Thyroid gland (tissue), 4 donors: ENCODE data around the gene ARID3A.

Experiments used
- POLR2A ChIP-seq, 2 donors: fragments of 450-650 bp; IDR thresholded peaks; one replicate each; pipeline ENCODE4 v1.6.1; 2017; ENCODE audit warnings: antibody characterized with exemption in 2 of 2, mild to moderate bottlenecking in 2 of 2, moderate library complexity in 1 of 2
- TF ChIP-seq, protein P1 (sequence below), 6 experiments: fragments of 200-600 bp in 3 of 6; fragments of 450-650 bp in 3 of 6; sonication (generic) in 3 of 6; IDR thresholded peaks; one replicate each; pipeline ENCODE4 v1.5.1; 2016 to 2019; ENCODE audit warnings: antibody characterized with exemption in 6 of 6, mild to moderate bottlenecking in 2 of 6, inconsistent platforms in 1 of 6, moderate library complexity in 1 of 6

DNA sequence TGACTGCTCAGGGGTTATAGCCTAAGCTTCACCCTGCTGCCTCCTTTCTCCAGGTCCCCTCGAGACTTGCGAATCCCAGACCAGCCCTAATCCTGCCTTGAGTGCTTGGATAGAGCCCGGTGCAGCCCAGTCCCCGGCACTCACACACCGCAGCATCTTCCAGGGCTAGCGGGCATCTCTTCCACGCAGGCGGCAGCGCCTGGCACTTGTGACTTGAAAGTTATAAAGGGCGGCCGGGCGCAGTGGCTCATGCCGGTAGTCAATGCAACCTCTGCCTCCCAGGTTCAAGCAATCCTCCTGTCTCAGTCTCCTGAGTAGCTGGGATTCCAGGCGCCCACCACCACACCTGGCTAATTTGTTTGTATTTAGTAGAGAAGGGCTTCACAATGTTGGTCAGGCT, 60.2 kb downstream of the ARID3A start:
- TF ChIP-seq, protein P1, sequence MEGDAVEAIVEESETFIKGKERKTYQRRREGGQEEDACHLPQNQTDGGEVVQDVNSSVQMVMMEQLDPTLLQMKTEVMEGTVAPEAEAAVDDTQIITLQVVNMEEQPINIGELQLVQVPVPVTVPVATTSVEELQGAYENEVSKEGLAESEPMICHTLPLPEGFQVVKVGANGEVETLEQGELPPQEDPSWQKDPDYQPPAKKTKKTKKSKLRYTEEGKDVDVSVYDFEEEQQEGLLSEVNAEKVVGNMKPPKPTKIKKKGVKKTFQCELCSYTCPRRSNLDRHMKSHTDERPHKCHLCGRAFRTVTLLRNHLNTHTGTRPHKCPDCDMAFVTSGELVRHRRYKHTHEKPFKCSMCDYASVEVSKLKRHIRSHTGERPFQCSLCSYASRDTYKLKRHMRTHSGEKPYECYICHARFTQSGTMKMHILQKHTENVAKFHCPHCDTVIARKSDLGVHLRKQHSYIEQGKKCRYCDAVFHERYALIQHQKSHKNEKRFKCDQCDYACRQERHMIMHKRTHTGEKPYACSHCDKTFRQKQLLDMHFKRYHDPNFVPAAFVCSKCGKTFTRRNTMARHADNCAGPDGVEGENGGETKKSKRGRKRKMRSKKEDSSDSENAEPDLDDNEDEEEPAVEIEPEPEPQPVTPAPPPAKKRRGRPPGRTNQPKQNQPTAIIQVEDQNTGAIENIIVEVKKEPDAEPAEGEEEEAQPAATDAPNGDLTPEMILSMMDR (IDR thresholded peaks at IDR 0.05) = no peak
- no peak for TF ChIP-seq POLR2A (IDR thresholded peaks at IDR 0.05)
